ENCODE data around the gene LGR6.
A peak's percentile ranks its signal among the peaks of the same experiment; 100 is the strongest.
"Not testable (repeated sequence)": the region's sequence is repeated elsewhere in the genome, so short reads cannot be mapped to it uniquely, and the experiment has no call there.

The LGR6 gene

DNA sequence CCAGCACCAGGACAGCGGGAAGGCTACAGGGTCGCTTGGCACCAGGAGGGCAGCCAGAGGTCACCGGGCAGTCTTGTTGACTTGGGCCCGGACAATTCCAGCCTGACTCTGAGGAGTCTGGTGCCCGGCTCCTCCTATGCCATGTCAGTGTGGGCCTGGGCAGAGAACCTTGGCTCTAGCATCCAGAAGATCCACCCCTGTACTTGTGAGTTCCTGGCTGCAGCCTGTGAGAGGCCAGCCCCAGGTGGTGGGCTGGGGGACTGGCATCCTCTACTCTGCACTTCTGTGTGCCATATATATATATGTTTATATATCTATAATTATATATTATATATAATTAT is 21.6 kb upstream of the LGR6 start:
- DNase-seq: no peak

DNA sequence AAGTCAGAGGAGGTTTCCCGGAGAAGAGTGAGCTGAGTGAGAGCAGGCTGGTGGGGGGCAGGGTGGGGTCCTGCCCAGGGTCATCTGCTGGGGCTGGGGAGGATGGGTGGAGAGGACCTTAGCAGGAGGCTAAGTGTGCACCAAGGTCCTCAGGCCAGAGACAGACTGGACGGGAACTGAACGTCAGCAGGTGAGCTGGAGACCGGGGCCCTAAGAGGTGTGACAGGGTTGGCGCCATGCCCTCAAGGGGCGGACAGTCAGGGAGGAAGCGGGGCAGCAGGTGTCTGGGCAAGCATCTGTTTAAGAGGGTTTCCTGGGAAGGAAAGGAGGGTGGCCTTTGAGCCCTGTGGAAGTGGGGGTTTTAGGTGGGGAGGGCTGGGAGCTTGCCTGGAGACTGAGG is 19.6 kb upstream of the LGR6 start:
- no peak for DNase-seq

- no peak for DNase-seq
These were observed 16.4 kb upstream of the LGR6 start for GRCh38 chr1:202176949-202177927.

- no peak for DNase-seq
These were observed 13.5 kb upstream of the LGR6 start for GRCh38 chr1:202179828-202180750.

DNA sequence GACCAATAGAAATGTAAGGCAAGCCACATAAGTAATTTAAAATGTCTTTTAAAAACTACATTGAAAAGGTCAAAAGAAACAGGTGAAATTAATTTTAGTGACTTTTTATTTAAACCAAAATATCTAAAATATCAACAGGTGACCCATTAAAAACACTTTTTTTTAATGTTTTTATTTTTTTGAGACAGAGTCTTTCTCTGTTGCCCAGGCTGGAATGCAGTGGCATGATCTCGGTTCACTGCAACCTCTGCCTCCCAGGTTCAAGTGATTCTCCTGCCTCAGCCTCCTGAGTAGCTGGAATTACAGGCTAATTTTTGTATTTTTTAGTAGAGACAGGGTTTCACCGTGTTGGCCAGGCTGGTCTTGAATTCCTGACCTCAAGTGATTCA is 12.9 kb upstream of the LGR6 start:
- not testable (repeated sequence) for DNase-seq

- DNase-seq: no peak
These were observed 12.0 kb upstream of the LGR6 start for GRCh38 chr1:202181586-202181985.

GRCh38 chr1:202182040-202182877 is 11.3 kb upstream of the LGR6 start:
- no peak for DNase-seq

- peak in 46 of 51 donors; percentile 10 to 84 (median 54) for DNase-seq
These were observed 8.7 kb upstream of the LGR6 start for GRCh38 chr1:202184750-202185460.

DNA sequence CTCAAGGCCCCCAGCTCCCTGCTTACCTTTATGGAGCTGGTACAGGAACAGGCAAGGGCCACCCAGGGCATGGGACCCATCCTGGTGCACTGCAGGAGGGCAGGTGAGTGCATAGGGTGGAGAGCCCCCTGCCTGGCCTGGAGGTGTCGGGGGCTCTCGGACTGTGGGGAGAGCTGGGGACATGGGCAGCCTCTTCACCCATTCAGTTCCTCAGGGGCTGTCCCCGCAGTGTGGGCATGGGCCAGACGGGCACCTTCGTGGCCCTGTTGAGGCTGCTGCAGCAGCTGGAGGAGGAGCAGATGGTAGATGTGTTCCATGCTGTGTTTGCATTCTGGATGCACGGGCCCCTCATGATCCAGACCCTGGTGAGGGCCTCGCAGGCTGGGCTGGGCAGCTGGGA is 7.3 kb upstream of the LGR6 start:
- DNase-seq: no peak

- DNase-seq: no peak
These were observed 6.4 kb upstream of the LGR6 start for GRCh38 chr1:202187041-202187671.

DNA sequence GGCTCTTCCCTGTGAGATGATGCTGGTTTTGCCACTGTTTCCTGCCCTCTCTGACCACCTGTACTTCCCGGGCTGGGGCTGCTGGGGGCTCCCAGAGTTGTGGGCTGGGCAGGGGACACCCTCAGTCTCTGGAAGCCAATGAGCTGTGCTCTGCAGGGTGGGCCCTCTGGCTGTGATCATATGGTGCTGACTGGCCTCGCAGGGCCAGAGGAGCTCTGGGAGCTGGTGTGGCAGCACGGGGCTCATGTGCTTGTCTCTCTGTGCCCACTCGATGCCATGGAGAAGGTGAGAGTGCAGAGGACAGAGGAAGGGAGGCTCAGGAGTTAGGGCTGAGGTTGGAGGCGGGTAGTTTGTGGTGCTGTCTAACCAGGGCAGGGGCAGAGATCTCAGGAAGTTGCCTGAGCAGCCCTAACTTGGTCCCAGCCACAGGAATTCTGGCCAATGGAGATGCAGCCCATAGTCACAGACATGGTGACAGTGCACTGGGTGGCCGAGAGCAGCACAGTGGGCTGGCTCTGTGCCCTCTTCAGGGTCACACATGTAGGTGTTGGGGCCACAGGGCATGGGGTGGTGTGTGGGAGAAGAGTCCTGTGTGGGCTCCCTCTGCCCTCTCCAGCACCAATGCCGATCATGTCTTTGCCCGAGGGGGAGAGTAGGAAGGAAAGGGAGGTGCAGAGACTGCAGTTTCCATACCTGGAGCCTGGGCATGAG is 5.7 kb upstream of the LGR6 start:
- DNase-seq: no peak

GRCh38 chr1:202189001-202189790 is 4.4 kb upstream of the LGR6 start:
- peak in 41 of 51 donors; percentile 7 to 83 (median 45) for DNase-seq

- no peak for DNase-seq
These were observed 3.5 kb upstream of the LGR6 start for GRCh38 chr1:202189918-202190715.

DNA sequence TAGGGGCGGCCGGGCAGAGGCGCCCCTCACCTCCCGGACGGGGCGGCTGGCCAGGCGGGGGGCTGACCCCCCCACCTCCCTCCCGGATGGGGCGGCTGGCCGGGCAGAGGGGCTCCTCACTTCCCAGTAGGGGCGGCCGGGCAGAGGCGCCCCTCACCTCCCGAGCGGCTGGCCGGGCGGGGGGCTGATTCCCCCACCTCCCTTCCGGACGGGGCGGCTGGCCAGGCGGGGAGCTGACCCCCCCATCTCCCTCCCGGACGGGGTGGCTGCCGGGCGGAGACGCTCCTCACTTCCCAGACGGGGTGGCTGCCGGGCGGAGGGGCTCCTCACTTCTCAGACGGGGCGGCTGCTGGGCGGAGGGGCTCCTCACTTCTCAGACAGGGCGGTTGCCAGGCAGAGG is 2.2 kb upstream of the LGR6 start:
- DNase-seq: not testable (repeated sequence)

DNA sequence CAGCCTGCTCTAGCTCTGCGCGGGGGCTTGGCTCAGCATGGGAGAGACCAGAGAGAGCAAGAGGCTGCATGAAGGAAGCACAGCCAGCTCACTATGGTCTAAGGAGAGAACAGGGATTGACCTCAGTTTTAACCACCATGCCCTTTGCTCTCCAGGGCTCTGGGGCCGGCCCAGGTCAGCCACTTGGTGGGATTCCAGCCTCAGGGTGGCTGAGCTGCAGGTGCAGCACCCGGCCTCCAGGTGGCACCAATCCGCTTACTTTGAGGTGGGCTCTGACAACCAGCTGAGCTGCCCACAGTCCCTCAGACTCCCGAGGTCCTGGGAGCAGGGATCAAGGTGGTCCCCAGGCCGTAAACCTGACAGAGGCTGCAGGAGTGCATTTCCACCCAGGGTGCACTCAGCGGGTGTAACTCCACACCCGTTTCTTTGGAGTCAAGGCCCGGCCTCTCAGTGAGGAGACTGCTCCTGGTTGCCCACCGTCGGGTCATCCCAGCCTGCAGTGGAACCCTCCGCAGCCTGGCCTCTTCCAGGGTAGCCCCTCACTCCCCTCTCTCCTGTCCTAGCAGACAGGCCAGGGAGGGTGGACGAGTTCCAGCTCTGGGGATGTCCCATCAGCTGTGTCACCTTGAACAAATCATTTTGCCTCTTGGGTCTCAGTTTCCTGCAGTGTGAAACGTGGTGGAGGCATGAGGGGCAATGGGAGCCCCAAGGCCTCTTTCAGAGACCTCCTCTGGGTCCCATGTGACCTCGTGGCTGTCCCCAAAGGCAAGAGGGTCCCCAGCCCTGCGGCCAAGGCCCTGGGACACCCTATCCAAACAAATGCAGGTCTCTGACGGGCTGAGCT is 607 bp upstream of the LGR6 start:
- DNase-seq: peak in 32 of 51 donors; percentile 9 to 55 (median 23)

DNA sequence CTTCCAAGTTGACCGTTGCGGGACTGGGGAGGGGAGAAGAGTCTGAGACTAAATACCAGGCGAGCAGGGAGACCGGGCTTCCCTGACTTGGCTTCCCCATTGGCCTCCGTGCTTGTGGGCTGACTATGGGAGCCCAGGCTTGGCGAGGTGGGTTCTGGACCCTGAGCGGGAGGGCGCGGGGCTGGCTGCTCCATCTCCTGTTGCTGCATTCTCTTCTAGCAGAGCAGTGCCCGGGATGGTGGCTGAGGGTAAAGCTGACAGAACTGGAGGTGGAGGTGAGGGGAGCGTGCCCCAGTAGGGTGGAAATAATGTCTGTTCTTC is 689 bp downstream of the LGR6 start:
- DNase-seq: no peak
